ENCODE results near the gene NKAIN1. TPM values are rescaled to one million over a fixed set of nuclear protein-coding genes. Genes with fewer than 3 reads are reported as not detected.

NKAIN1 gene
- total RNA-seq, result 1.4 TPM in 1 of 2 replicates, not detected in the other

GRCh38 chr1:31239653-31240241 is at the start of gene NKAIN1:
NKAIN1 (minus strand) TSS chr1:31239887; CDS start chr1:31239547, 340 bp downstream.

Other genes with a start within 250 kb of the NKAIN1 start
- 61.5 and 78.2 TPM in 2 replicates for gene PUM1, start 174.2 kb downstream of the NKAIN1 start, total RNA-seq
- 67.8 and 141 TPM in 2 replicates for gene SNRNP40, start 56.9 kb upstream of the NKAIN1 start, total RNA-seq
- 33.7 and 36.2 TPM in 2 replicates for gene ZCCHC17, start 57.1 kb upstream of the NKAIN1 start, total RNA-seq
- gene FABP3, start 133.2 kb upstream of the NKAIN1 start, total RNA-seq, result 15.2 and 263 TPM in 2 replicates
- gene SERINC2, start 173.3 kb upstream of the NKAIN1 start, total RNA-seq, result 17.7 and 46.4 TPM in 2 replicates